ENCODE data around the gene NRIP2. TPM values are rescaled to one million over a fixed set of nuclear protein-coding genes. Genes with fewer than 3 reads are reported as not detected.

NRIP2 gene
- total RNA-seq, 4 donors from 2014 or later, result not detected

DNA sequence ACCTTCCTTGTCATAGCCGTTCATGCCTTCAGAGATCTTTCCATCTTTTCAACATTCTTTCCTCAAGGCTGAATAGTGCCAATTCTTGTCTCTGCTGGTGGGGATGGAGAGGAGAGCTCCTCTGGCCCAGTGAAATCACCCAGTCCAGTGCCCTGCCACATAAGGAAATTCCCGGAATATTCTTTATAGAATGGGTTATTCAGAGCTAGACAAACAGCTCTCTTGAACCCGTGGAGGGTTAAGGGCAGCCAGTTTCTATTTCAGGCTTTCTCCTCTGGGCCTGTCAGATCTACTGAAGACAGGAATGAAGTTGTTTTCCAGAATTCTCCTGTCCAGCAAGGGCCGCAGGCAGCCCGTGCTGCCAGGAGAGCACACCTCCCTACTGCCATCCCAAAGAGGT is 8.1 kb upstream of the NRIP2 start:
- H3K9me3 ChIP-seq, result no peaks in the 10 kb centered on the region
- H3K4me3 ChIP-seq, result no peak overlapping the region
- H3K27me3 ChIP-seq, result no peaks in the 10 kb centered on the region
- no peak overlapping the region for H3K27ac ChIP-seq
- peaks cover 0 to 5% (median 0%) of the 10 kb centered on the region in 3 donors for H3K36me3 ChIP-seq
- TF ChIP-seq POLR2A (IDR thresholded peaks at IDR 0.05), result no peak
- TF ChIP-seq, protein P1, sequence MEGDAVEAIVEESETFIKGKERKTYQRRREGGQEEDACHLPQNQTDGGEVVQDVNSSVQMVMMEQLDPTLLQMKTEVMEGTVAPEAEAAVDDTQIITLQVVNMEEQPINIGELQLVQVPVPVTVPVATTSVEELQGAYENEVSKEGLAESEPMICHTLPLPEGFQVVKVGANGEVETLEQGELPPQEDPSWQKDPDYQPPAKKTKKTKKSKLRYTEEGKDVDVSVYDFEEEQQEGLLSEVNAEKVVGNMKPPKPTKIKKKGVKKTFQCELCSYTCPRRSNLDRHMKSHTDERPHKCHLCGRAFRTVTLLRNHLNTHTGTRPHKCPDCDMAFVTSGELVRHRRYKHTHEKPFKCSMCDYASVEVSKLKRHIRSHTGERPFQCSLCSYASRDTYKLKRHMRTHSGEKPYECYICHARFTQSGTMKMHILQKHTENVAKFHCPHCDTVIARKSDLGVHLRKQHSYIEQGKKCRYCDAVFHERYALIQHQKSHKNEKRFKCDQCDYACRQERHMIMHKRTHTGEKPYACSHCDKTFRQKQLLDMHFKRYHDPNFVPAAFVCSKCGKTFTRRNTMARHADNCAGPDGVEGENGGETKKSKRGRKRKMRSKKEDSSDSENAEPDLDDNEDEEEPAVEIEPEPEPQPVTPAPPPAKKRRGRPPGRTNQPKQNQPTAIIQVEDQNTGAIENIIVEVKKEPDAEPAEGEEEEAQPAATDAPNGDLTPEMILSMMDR (IDR thresholded peaks at IDR 0.05), result no peak
- no peak for DNase-seq
- H3K4me1 ChIP-seq, result no peaks in the 10 kb centered on the region

DNA sequence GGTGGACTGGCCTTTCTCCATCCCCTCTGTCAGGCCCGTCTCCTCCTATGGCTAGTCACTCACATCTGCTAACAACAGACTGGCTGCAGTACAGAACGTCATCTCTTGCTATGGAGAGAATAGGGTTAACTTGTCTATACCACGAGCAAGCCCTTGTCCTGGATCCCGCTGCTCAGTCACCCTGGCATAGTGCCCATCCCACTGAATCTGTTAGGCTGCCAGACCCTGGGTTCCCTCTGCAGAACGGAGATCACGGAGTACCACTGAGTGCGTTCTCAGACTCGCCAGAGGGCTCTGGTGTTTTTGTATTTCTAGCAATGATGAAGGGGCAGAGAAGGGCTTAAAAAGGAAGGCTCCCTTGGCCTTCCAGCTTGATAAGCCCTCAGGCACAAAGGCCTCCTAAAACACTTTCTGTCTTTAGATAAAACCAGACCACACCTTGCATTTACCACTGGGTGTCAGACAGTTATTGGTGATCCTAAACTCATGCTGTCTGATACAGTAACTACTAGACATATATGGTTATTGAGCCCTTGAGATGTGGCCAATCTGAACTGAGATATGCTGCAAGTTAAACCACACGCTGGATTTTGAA is 6.3 kb upstream of the NRIP2 start:
- Histone ChIP-seq H3K4me3 (no peak overlapping the region), H3K9me3 (no peaks in the 10 kb centered on the region), H3K36me3 (peaks cover 0 to 5% (median 0%) of the 10 kb centered on the region in 3 donors), H3K27ac (no peak overlapping the region), H3K27me3 (no peaks in the 10 kb centered on the region), H3K4me1 (no peaks in the 10 kb centered on the region)
- no peak for TF ChIP-seq POLR2A (IDR thresholded peaks at IDR 0.05)
- TF ChIP-seq, protein P1 (IDR thresholded peaks at IDR 0.05), result no peak
- no peak for DNase-seq

DNA sequence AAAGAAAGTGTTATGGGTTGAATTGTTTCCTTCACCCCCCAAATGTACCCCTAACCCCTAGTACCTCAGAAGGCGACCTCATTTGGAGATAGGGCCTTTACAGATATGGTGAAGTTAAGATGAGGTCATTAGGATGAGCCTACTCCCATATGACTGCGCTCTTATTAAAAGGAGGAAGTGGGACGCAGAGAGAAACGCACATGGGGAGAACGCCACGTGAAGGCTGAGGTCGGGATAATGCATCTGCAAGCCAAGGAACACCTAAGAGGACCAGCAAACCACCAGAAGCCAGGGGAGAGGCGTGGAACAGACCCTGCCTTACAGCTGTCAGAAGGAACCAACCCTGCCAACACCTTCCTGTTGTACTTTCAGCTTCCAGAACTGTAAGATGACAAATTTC is 1.7 kb upstream of the NRIP2 start:
- TF ChIP-seq, protein P1 (IDR thresholded peaks at IDR 0.05), result no peak
- TF ChIP-seq POLR2A (IDR thresholded peaks at IDR 0.05), result no peak
- Histone ChIP-seq H3K4me1 (peaks cover 0 to 9% (median 0%) of the 10 kb centered on the region in 4 donors), H3K27me3 (no peaks in the 10 kb centered on the region), H3K9me3 (no peaks in the 10 kb centered on the region), H3K4me3 (no peak overlapping the region), H3K36me3 (no peaks in the 10 kb centered on the region), H3K27ac (no peak overlapping the region)
- DNase-seq, result no peak

DNA sequence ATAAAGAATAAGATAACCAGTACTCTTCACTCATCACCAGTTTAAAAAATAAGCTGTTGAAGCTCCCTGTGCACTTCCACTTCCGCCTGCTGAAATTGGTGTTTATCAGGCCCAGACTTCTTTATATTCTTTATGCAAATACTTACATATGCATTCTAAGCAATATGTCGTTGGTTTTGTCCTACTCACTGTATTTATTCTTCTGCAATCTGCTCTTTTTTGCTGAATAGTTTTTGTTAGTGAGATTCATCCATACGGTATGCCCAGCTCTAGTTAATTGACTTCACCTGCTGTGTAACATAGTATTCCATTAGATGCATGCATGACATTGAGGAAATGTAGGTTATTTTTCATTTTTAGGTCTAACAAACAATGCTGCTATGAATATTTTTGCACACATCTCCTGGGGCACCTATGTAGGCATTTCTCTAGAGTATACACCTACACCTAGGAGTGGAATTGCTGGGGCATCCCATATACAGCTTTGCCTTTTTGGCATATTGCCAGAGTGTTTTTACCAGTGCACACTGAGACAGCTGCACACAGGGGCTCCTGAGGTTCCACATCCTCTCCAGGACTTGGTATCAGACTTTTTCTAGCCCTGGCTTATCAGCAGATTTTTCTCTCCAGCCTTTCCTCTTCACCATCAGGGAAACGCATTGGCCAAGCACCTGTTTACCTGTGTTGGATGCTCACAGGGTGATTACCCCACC is 1.0 kb upstream of the NRIP2 start:
- Histone ChIP-seq H3K27ac (no peak overlapping the region), H3K4me3 (no peak overlapping the region), H3K4me1 (peaks cover 0 to 9% (median 0%) of the 10 kb centered on the region in 4 donors), H3K27me3 (no peaks in the 10 kb centered on the region), H3K36me3 (peaks cover 0 to 2% (median 0%) of the 10 kb centered on the region in 3 donors), H3K9me3 (no peaks in the 10 kb centered on the region)
- TF ChIP-seq POLR2A (IDR thresholded peaks at IDR 0.05), result no peak
- TF ChIP-seq, protein P1 (IDR thresholded peaks at IDR 0.05), result no peak
- DNase-seq, result no peak

DNA sequence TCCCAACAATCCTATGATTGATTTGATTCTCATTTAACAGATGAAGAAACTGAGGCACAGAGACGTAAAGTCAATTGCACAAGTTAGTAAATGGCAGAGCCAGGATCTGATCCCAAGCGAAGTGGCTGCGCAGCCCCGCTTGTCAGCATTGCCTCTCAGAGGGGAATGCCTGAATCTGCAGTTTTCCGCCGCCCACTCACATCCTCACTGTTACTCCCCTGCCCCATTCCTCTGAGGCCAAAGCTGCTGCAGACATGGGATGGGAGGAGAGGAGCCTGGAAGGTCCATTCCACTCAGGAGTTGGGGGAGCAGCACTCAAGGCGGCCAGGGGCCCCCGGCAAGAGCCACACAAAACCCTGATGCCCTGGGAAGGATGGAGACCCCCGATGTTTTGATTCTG is 1.0 kb downstream of the NRIP2 start:
- Histone ChIP-seq H3K27ac (no peak overlapping the region), H3K9me3 (no peaks in the 10 kb centered on the region), H3K4me3 (no peak overlapping the region), H3K4me1 (peaks cover 0 to 9% (median 0%) of the 10 kb centered on the region in 4 donors), H3K36me3 (peaks cover 0 to 19% (median 0%) of the 10 kb centered on the region in 3 donors), H3K27me3 (no peaks in the 10 kb centered on the region)
- no peak for TF ChIP-seq POLR2A (IDR thresholded peaks at IDR 0.05)
- TF ChIP-seq, protein P1 (IDR thresholded peaks at IDR 0.05), result no peak
- DNase-seq, result no peak

Measured in Peyer's patch (tissue), 4 donors.